NCI-H1417 treated with DMSO at 0.1 percent for 48 hours (cell line): ENCODE results near the gene FBXO31.
"Not testable (repeated sequence)": the region's sequence is repeated elsewhere in the genome, so short reads cannot be mapped to it uniquely, and the experiment has no call there.

Experiments
- DNase-seq: peaks from one replicate; lab custom pipeline; 2025; lab: John Stamatoyannopoulos, UW

Gene FBXO31

DNA sequence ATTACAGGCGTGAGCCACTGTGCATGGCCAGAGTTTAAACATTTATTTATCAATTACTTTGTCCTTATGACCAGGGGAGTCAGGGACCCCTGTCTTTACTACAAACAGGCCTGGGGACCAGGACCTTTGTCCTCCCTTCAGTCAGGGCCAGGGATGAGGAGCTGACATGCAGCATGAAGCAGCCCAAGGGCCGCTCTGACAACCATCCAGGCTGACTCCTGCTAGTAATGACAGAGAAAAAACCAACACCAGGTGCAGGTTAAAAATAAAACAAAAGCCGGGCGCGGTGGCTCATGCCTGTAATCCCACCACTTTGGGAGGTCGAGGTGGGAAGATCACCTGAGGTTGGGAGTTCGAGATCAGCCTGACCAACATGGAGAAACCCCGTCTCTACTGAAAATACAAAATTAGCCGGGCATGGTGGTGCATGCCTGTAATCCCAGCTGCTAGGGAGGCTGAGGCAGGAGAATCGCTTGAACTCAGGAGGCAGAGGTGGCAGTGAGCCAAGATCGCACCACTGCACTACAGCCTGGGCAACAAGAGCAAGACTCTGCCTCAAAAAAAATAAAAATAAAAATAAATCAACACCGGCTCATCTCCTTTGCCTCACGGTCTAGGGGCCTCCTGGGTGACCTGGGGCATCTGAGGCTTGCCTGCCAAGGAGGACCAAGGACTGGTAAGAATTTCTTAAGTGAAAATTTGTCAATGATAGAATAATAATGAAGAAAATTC, 20.6 kb downstream of the FBXO31 start:
- not testable (repeated sequence) for DNase-seq

DNA sequence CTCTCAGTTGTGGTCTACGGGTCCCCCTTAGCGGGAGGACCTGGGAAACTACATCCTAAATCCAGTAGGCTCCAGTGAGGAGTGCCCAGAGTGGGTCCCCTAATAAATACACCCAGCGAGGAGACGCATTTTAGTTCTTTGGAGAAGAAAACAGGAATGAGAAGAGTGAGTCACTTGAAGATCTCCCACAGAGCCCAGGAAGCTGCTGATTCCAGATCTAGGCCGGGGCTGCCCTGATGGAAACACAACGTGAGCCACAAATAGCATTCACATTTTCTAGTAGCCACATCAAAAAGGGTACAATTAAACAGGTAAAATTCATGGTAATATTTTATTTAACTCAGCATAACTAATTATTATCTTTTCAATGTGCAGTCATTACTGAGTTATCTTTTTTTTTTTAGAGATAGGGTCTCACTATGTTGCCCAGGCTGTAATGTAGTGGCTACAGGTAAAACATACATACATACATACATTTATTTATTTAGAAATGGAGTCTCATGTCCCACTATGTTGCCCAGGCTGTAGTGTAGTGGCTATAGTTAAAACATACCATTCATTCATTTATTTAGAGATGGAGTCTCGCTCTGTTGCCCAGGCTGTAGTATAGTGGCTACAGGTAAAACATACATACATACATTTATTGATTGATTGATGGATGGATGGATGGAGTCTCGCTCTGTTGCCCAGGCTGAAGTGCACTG, 21.5 kb downstream of the FBXO31 start:
- DNase-seq, result no peak

DNA sequence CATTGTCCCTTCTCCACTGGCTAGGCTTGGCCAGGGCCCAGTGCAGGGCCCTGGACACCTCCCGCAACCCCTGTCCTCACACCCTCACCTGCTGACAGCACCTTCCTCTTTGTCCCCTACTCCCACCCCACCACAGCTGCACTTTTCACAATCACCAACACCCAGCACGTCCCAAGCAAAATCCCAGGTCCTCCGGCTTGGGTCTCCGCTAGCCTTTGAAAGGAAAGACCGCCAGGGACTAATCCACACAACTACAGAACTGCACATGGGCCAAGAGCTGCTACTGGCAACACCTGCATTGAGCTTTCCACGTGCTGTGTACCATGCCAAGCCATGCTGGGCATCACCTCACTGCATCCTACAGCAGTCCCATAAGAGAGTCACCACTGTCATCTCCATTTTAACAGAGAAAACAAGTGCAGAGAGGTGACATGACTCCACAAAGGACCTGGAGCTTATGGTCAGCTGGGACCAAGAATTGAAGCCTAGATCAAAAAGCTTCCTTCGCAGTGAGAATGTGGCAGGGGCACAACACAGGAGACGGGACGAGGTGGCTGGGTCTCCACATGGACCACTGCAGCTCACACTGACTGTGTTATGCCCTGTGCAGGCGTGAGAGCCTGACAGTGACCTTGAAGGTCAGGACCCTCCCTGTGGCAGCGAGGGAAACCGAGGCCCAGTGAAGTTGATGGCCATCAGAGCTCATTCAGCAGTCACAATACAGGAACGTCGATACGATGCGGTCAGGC, 22.5 kb downstream of the FBXO31 start:
- DNase-seq, result no peak

DNA sequence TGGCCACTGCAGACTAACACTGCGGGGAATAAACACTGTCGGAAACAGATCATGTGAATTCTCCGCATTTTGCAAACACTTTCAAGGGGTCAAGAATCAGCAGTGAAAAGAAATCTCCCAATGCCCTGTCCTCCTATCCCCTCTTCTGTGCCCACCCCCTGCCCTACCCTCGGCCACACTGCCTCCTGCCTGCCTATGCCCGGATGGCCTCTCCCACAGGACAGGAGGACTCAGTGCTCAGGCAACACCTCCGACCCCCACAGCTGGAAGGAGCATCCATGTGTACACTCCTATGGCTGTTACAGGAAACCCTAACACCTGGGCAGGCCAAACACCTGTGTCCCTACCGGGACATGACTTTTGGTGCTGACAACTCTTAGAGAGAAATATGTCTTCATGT, 24.5 kb downstream of the FBXO31 start:
- no peak for DNase-seq

DNA sequence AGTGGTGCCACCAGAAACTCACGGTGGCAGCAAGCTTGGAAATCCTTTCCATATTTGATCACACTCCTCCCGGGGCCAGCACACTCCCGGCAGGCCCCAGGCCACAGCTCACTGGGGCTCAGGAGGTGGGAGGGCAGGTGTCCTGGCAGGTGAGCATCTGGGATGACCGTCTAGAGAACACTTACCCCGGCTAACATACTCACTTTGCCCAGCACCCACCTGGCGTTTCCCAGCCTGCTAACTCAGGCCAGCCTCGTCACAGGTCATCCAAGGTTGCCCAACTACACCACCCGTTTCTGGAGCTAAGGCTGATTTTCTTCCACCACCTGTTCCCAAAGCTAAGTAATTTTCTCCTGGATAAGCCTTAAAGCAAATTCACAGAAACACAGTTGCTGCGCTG, 24.9 kb downstream of the FBXO31 start:
- no peak for DNase-seq

DNA sequence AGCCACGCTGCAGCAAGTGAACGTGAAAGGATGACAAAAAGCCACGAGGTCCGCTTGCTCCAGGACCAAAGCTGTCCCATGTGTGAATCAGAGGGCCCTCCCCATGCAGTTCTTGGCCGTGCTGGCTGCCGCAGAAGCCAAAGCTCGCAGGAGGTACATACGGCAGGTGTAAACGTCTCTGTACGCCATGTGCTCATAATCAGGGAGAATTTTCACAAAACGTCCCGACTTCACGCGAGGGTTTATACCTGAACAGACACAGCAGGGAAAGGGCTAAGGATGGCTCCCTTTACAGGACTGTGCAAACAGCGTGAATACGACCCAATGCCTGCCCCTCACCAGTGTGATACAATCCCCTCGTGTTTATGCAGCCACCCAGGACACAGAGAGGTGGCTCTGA, 25.3 kb downstream of the FBXO31 start:
- DNase-seq, result no peak

DNA sequence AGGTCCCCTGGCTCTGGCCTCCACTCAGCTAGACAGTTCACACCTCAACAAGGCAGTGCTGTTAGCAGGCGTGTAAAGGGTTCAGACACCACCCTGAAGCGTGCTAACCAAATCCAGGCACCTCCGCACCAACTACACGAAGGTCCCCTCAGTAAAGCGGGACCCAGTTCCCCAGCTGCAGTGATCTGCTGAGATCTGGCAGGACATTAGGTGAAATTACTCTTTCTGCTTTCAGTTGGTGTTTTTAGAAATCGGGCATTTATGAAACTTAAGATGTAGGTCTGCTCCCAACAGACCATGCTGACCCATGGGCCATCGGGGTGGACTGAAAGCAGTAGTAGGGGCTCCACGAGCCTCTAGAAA, 27.1 kb downstream of the FBXO31 start:
- no peak for DNase-seq

DNA sequence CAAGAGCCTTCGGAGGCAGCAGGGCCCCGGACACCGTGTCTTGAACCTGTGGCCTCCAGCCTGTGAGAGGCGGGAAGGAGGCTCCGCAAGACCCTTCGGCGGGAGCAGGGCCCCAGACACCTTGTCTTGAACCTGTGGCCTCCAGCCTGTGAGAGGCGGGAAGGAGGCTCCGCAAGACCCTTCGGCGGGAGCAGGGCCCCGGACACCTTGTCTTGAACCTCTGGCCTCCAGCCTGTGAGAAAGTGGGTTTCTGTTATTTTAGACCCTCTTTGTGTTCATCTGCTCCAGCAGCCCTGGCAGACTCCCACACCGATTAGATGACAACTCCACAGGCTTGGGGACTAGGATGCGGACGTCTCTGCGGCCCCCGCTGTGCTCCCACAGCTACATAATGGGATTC, 30.0 kb downstream of the FBXO31 start:
- no peak for DNase-seq

DNA sequence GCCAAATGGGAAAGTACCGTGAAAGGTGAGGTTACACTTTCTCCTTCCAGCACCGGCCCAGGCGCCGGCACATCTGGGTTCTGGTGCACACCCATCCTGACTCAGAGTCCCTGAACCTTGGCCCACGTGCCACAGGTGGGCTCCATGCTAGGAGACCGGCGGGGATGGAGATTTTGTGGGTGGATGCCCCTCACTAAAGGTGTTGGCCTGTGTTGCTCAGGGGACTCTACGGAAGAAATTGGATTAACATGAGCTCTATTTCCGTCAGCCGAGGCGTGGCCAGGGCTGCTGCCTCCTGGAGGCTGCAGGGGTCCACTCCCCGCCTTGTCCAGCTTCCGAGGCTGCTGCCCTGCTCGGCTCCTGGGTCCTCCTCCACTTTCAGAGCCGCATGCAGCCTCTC, 30.8 kb downstream of the FBXO31 start:
- DNase-seq, result no peak

DNA sequence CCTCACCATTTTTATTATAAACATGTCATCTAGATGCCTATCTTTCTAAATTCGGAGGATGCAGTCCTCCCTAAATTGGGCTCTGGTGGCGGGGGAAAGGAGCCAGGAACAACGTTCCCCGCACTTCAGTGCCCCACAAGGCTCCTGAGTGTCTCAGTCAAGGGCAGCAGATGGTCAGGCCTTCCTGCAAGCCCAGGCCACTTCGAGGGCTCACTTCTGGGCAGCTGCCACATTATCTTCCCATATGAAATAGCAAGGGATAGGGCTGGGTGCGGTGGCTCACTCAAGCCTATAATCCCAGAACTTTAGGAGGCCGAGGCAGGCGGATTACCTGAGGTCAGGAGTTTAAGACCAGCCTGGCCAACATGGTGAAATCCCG, 32.3 kb downstream of the FBXO31 start:
- no peak for DNase-seq

DNA sequence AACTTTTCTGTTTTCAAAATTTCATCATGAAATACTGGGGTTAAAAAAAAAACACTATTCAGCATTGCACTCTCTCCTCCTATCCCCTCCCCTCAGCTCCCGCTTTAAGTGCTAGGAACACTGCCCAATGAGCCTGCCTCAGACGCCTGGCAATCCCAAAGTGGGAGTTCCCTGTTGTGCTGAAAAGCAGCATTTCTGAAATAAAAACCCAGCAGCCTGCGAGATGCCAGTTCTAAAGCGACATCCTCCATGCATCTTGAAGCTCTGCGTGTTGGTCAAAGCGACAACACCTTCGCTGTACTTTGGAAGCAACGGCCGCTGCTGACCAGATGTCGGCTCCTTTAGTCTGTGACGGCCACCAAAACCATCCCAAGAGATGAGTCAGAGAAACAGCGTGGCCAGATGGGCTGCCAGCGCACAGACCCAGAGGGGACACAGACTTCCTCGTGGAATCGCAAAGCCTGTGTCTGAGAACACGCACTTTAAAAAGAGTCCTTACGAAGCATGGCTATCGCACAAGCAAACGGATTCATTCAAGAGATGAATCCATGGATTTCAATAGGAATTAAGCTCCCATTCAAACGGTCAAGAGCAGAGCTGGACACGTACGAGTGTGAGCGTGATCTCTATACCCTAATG, 32.8 kb downstream of the FBXO31 start:
- no peak for DNase-seq

DNA sequence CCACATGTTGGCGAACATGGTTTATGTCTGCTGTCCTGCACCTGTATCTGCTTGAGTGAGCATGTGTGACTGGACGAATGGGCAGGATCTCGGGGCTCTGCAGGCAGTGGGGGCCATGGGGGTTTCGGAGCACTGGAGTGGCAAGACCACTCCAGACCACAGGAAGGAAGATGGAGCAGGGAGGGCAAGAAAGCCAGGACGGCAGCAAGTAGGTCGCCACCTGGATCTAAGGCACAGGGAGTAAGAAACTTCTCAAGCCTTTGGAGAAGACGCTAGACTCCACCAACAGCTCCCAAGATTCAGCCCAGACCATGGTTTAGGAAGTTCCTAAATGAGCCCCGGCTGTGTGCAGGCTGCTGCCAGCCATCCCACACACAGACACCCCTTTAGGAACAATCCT, 33.5 kb downstream of the FBXO31 start:
- DNase-seq, result no peak

DNA sequence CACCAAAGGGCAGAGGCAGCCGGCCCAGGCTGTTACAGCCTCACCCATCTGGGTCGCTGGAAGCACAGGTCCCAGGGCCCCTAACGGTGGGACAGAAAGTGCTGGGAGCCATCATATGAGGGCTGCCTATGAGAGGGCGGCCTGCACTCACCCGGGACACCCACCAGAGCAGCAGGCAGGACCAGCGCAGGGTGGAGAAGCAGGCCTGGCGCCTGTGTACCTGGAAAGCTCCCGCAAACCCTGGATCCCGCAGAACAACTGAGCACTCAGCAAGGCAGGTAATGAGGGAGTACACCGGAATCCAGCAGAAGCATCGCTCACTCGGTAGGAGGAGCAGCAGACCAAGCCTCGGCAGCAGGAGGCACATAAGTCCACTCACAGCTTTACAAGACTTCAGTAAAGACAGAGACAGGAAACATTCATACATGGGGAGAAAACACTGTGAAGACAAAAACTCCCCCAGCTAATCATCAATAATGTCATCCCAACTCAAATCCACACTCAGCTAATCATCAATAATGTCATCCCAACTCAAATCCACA, 34.9 kb downstream of the FBXO31 start:
- DNase-seq, result no peak

DNA sequence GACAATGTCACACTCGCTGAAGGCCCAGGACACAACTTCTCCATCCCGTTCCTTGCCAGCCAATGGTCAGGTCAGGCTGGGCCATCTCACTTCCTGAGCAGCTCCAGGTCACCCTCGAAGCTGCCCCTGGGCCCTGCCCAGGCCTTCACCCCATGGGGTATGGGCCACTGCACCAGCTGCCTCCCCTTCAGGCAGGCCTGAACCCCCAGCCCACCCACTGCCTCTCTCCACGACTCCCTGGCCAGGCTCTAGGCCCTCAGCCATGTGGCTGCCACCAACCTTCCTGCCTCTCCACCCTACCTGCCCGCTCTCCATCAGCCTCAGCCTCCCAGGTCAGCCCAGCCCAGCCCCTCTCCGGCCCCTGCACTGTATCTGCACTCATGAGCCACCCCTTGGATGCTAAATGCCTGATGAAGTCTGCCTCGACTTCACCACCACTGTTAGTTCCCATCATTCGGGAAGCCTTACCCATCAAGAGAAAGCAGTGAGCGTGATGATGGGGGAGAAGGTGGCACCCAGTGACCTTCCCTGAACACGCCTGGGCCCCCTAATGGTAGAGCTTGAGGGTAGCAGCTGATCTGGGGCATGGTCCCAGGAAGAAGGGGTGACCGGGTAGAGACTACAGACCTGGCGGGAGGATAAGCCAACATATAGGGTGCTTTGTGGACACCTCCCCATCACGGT, 35.5 kb downstream of the FBXO31 start:
- no peak for DNase-seq

DNA sequence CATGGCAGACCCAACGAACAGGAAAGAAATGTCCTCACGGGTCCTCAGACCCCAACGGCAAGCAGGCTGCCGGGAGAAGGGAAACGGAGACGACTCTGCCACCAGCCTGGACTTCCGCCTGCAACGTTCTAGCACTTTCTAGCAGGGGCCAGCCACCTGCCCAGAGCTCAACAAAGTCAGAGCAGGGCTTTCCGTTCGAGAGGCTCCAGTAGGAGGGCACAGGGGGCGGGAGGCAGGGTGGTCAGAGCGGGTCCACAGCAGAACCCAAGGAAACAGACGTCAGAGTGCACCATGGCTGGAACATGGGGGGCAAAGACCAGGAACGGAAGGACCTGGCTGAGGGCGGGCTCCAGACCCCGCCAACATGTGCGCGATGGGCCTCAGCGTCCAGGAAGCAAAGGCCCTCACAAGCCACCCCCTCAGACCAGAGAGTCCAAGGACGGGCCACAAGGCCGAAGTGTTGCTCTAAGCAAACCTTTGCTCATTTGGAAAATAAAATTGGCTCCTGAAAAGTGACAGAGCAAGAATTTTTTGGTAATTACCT, 37.0 kb downstream of the FBXO31 start:
- DNase-seq, result no peak

DNA sequence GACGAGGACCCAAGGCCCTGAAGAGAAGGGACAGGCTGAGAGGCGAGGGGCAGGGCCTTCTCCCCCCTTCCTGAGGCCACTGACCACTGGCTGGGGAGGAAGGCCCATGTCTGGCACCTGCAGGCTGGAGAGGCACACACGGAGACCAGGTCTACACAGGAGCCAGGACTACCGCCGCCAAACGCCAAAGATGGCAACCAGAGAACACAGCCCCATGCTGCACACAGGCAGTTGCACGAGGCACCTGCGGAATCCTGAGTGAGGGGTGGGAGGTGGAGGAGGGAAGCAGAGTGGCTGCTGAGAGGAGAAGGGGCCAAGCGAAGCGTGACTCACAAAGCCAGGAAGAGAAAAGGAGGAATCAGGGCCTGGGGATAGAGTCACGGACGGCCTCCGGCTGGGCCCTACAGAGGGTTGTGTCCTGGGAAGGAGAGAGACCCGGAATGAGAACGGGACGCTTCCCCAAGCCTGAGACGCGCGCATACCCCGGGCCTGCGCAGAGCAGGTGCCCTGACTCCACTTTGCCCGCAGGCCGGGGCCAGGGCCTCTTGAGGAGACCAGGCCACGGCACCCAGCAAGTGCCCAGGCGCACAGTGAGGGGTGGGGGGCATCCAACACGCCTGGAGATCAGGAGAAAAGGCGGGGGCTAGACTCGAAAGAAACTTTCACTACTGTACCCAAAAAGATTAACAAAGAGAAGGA, 37.7 kb downstream of the FBXO31 start:
- no peak for DNase-seq

DNA sequence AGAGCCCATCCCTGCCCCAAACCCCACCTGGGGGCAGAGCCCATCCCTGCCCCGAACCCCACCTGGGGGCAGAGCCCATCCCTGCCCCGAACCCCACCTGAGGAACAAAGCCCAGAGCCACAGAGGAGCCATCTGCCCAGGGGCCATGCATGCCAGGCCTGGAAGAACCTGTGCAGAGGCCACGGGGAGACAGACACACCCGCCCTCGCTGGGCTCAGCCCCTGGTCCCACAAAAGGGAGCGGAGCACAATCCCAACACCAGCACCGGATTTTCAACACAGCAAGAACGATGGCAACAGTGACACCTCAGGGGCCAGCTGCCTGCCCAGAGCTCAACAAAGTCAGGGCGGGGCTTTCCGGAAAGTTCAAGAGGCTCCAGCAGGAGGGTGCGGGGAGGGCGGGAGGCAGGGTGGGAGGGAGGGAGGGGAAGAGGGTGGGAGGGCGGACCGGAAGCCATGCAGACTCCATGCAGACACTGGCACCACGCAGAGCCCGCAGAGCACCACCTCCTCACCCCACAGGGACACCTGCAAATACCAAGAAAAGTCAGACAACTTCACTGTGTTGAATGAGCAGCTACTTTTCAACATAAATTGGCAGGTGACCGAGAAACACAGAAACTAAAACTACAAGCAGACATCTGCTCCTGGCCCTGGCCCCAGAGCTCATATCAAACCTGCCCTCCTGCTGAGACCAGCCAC, 38.5 kb downstream of the FBXO31 start:
- DNase-seq, result no peak

DNA sequence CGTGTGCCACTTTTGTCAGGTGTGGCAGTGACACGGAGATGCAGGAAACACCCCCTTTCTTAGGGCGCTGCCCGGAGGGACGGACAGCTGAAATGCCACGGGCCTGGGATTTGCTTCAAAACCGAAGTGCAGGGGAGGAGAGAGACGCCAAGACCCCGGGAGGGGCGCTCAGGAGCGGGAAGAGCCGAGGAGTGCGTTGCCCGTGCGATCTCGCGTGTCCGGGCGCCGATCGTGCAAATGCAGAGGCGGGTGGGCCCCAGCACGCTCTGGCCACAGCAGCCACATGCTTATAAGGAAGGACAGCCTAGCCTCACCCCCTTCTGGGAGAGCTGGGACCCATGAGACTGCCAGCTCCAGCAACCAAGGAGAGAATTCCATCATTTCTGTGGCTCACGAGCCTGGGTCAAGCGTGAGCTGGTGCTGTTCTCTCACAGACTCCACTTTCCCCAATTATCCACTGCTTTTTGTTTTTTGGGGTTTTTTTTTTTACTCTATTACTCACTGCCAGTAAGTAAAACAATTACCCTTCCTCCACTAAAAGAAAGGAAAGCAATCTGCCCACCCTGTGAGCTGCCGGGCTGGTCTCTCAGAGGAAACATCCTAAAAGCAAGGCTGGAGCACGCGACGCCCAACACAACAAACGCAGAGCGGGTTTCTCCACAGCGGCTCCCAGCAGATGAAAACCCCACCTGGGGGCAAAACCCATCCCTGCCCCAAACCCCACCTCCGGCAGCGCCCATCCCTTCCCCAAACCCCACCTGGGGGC, 39.2 kb downstream of the FBXO31 start:
- DNase-seq, result no peak

DNA sequence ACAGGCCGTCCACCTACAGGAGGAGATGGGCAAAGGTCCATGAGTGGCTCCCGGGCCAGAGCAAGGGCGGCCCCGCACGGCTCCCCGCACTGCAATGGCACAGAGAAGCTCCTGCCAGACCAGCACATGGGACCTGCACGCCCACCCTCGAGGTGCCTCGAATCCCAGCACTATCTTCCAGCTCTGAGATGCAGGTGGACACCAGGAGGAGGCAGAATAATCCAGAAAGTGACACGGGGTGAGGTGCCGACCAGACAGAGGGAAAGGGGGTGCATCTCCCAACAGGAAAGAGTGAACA, 39.9 kb downstream of the FBXO31 start:
- no peak for DNase-seq
